ENCODE measurements around the gene ANO10.

DNA sequence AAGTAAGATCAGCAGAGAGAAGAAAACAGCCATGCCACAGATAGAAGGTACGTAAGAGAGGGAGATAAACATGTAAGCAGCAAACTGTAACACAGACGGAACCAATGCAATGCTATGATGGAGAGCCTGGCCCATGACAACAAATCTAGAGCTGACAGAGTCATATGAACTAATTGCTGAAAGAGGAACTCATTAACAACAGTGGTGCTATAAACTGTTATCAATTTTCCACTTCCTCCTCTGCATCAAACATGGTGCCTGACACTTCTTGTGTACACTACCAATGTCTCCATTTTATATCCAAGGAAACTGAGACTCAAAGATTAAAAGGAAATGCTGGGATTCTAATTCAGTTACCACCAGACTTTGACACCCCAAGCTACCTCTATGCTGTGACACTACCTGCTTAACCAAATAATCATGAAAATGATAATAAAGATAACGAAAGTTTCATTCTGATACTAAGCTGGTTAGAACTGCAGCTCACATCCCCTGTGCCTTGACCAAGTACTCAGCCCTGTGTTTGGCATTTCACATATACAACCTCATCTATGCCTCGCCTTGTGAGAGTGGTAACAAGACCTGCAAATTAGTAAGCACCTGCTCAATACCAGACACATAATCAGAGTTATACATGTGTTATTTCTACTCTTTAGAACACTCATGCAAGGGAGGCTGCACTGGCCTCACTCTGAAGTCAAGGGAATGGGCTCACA lies 79.3 kb downstream of the ANO10 start:
- TF ChIP-seq ZNF792 (tag by site-specific recombination; IDR thresholded peaks at IDR 0.05) (no peak), ZNF791 (tag by site-specific recombination; IDR thresholded peaks at IDR 0.05) (no peak), ZFP37 (tag by site-specific recombination; IDR thresholded peaks at IDR 0.05) (no peak), KLF9 (tag by site-specific recombination; IDR thresholded peaks at IDR 0.05; ENCODE audit: low read depth) (no peak)
- TF ChIP-seq, protein P1, sequence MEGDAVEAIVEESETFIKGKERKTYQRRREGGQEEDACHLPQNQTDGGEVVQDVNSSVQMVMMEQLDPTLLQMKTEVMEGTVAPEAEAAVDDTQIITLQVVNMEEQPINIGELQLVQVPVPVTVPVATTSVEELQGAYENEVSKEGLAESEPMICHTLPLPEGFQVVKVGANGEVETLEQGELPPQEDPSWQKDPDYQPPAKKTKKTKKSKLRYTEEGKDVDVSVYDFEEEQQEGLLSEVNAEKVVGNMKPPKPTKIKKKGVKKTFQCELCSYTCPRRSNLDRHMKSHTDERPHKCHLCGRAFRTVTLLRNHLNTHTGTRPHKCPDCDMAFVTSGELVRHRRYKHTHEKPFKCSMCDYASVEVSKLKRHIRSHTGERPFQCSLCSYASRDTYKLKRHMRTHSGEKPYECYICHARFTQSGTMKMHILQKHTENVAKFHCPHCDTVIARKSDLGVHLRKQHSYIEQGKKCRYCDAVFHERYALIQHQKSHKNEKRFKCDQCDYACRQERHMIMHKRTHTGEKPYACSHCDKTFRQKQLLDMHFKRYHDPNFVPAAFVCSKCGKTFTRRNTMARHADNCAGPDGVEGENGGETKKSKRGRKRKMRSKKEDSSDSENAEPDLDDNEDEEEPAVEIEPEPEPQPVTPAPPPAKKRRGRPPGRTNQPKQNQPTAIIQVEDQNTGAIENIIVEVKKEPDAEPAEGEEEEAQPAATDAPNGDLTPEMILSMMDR (tag by site-specific recombination; IDR thresholded peaks at IDR 0.05) = no peak
- TF ChIP-seq, protein P2, sequence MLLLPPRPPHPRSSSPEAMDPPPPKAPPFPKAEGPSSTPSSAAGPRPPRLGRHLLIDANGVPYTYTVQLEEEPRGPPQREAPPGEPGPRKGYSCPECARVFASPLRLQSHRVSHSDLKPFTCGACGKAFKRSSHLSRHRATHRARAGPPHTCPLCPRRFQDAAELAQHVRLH (tag by site-specific recombination; IDR thresholded peaks at IDR 0.05) = no peak
